HepG2 (cell line): ENCODE results near the gene CNTF. TPM values are rescaled to one million over a fixed set of nuclear protein-coding genes. Genes with fewer than 3 reads are reported as not detected.

Source experiments
- ATAC-seq: fragments of 200-7000 bp; cut with Tn5 transposase; 3 replicates; pipeline ENCODE4 v1.9.1; 2020; ENCODE audit warnings: mild to moderate bottlenecking, moderate library complexity
- BruUV-seq: library from RNA; stranded (reverse); fragments of 400-500 nt; replicated peaks from 2 replicates; lab custom pipeline; 2021; lab: Mats Ljungman, UMichigan
- CTCF ChIA-PET: fragments of 300-600 bp; formaldehyde crosslinking; extraction: SDS; loops from one replicate; lab custom pipeline; 2021; ENCODE audit warnings: low total read pairs, inconsistent platforms, low intra/inter-chr PET ratio; lab: Yijun Ruan, JAX
- POLR2A ChIA-PET: fragments of 350-600 bp; sonication (Branson Sonifier 250); formaldehyde crosslinking; loops from one replicate; lab custom pipeline; 2020; ENCODE audit warnings: antibody characterized with exemption, inconsistent platforms; lab: Yijun Ruan, JAX
- DNase-seq: peaks from one replicate; pipeline ENCODE4 v3.0.0-alpha.2; 2015; ENCODE audit warnings: low spot score
- FAIRE-seq: peaks from 3 replicates; lab custom pipeline; 2011; peaks lifted over from hg19 to GRCh38; lab: Jason Lieb, UNC
- H2AFZ ChIP-seq: one replicate; pipeline ENCODE4 v1.6.1; 2011; ENCODE audit warnings: low read length, inconsistent platforms
- H3K27ac ChIP-seq: fragments of 300-600 bp; 3 replicates; pipeline ENCODE4 v1.8.0; 2011; ENCODE audit warnings: mixed run types, mild to moderate bottlenecking, mixed read lengths, low read length, inconsistent platforms; ENCODE audit not compliant: insufficient read depth; ENCODE audit errors: extremely low read length
- H3K27me3 ChIP-seq, 2 experiments: fragments of 200-600 bp in 1 of 2; 2 replicates in 1 of 2; 3 replicates in 1 of 2; pipeline versions ENCODE4 v1.6.0 to v1.8.0; 2011; ENCODE audit warnings: low read length in 2 of 2, mild to moderate bottlenecking in 2 of 2, moderate library complexity in 2 of 2, inconsistent platforms in 1 of 2; ENCODE audit not compliant: insufficient read depth in 2 of 2, control insufficient read depth in 1 of 2
- H3K36me3 ChIP-seq, 2 experiments: fragments of 200-600 bp in 1 of 2; replicated peaks in 1 of 2; 2 replicates in 1 of 2; 3 replicates in 1 of 2; pipeline versions ENCODE4 v1.5.1 to v1.8.0; 2011; ENCODE audit warnings: low read length in 2 of 2, inconsistent platforms in 1 of 2; ENCODE audit not compliant: insufficient read depth in 2 of 2, control insufficient read depth in 1 of 2
- H3K4me1 ChIP-seq: 2 replicates; pipeline ENCODE4 v1.5.1; 2012; ENCODE audit warnings: low read length, inconsistent platforms; ENCODE audit not compliant: insufficient read depth
- H3K4me2 ChIP-seq: 2 replicates; pipeline ENCODE4 v1.6.0; 2011; ENCODE audit warnings: low read depth, low read length, inconsistent platforms
- H3K4me3 ChIP-seq, 3 experiments: fragments of 200-600 bp in 1 of 3; sonication (generic), shearing (Covaris generic) in 1 of 3; replicated peaks in 1 of 3; 2 replicates each; pipeline ENCODE4 v1.5.1; 2011 to 2016; ENCODE audit warnings: low read length in 3 of 3, inconsistent platforms in 2 of 3, low read depth in 2 of 3, mild to moderate bottlenecking in 2 of 3, control low read depth in 1 of 3, mixed read lengths in 1 of 3; ENCODE audit not compliant: insufficient read depth in 1 of 3
- H3K79me2 ChIP-seq: one replicate; pipeline ENCODE4 v1.6.1; 2011; ENCODE audit warnings: low read length, inconsistent platforms; ENCODE audit not compliant: insufficient read depth
- H3K9ac ChIP-seq: 2 replicates; pipeline ENCODE4 v1.6.0; 2011; ENCODE audit warnings: mild to moderate bottlenecking, low read depth, low read length, inconsistent platforms; ENCODE audit not compliant: insufficient read depth
- H3K9me3 ChIP-seq: 2 replicates; pipeline ENCODE4 v1.5.1; 2012; ENCODE audit warnings: mild to moderate bottlenecking, low read length
- H4K20me1 ChIP-seq: 2 replicates; pipeline ENCODE4 v1.6.0; 2011; ENCODE audit warnings: inconsistent platforms, mild to moderate bottlenecking, low read length, moderate library complexity; ENCODE audit not compliant: insufficient read depth
- ARID3A ChIP-seq: IDR thresholded peaks from 2 replicates; pipeline ENCODE4 v1.6.1; 2012; ENCODE audit warnings: low read depth, low read length, improper control_type of control experiment
- ATF6 ChIP-seq: sonication (generic); formaldehyde crosslinking; conservative IDR thresholded peaks from 2 replicates; pipeline ENCODE4 v1.4.0; 2020; ENCODE audit warnings: missing genetic modification reagents
- CREBL2 ChIP-seq: sonication (generic); formaldehyde crosslinking; IDR thresholded peaks from 2 replicates; pipeline ENCODE4 v1.8.1; 2023; ENCODE audit warnings: missing genetic modification reagents, mild to moderate bottlenecking, borderline replicate concordance
- EED ChIP-seq: sonication (generic); formaldehyde crosslinking; IDR thresholded peaks from 2 replicates; pipeline ENCODE4 v1.5.0; 2020; ENCODE audit warnings: mild to moderate bottlenecking, missing genetic modification reagents
- FOXM1 ChIP-seq: sonication (generic); formaldehyde crosslinking; IDR thresholded peaks from 2 replicates; pipeline ENCODE4 v1.5.0; 2020; ENCODE audit warnings: missing genetic modification reagents
- KLF16 ChIP-seq, 2 experiments: sonication (generic) in 1 of 2; formaldehyde crosslinking in 1 of 2; IDR thresholded peaks; 2 replicates each; pipeline versions ENCODE4 v1.6.1 to v1.8.0; 2016 to 2023; ENCODE audit warnings: missing genetic modification reagents in 2 of 2, missing compliant biosample characterization in 1 of 2
- PAWR ChIP-seq: sonication (generic); formaldehyde crosslinking; IDR thresholded peaks from 2 replicates; pipeline ENCODE4 v1.4.0; 2020; ENCODE audit warnings: missing genetic modification reagents, mild to moderate bottlenecking, borderline replicate concordance
- SP1 ChIP-seq, 2 experiments: fragments of 450-650 bp in 1 of 2; sonication (generic) in 1 of 2; formaldehyde crosslinking in 1 of 2; IDR thresholded peaks; 2 replicates each; pipeline versions ENCODE4 v1.4.0 to v1.6.1; 2016 to 2020; ENCODE audit warnings: missing genetic modification reagents in 1 of 2
- SP4 ChIP-seq: sonication (generic); formaldehyde crosslinking; IDR thresholded peaks from 2 replicates; pipeline ENCODE4 v1.8.1; 2023; ENCODE audit warnings: mild to moderate bottlenecking, missing genetic modification reagents
- TRIM22 ChIP-seq: fragments of 450-650 bp; IDR thresholded peaks from 2 replicates; pipeline ENCODE4 v1.6.1; 2017
- TSC22D2 ChIP-seq: sonication (generic); formaldehyde crosslinking; IDR thresholded peaks from 2 replicates; pipeline ENCODE4 v1.5.1; 2020; ENCODE audit warnings: missing genetic modification reagents, mild to moderate bottlenecking, borderline replicate concordance
- ZBTB1 ChIP-seq: sonication (generic); formaldehyde crosslinking; IDR thresholded peaks from 2 replicates; pipeline ENCODE4 v1.4.0; 2020; ENCODE audit warnings: missing genetic modification reagents, borderline replicate concordance
- ZBTB4 ChIP-seq: sonication (generic); formaldehyde crosslinking; IDR thresholded peaks from 2 replicates; pipeline ENCODE4 v1.4.0; 2020; ENCODE audit warnings: missing genetic modification reagents, mild to moderate bottlenecking, borderline replicate concordance
- ZNF274 ChIP-seq: sonication (generic); formaldehyde crosslinking; IDR thresholded peaks from 2 replicates; pipeline ENCODE4 v1.5.1; 2020; ENCODE audit warnings: mild to moderate bottlenecking, missing genetic modification reagents
- WGBS: methylation state at CpG from one replicate; pipeline ENCODE4 v1.1.6; 2017; ENCODE audit warnings: low lambda C conversion rate; 5-methylcytosine and 5-hydroxymethylcytosine counted together
- in situ Hi-C: cut with HindIII; loops from 2 replicates; pipeline ENCODE4 v1.10.0; 2017; ENCODE audit warnings: low pct_unique_long_range_greater_than_20kb; ENCODE audit not compliant: extremely low pct_ligation_motif_present
- intact Hi-C: fragments of 100-400 bp; cut with micrococcal nuclease; formaldehyde crosslinking; loops from one replicate; pipeline ENCODE4 v1.10.0; 2022; ENCODE audit not compliant: unreplicated experiment
- polyA plus RNA-seq, 8 experiments: library from polyadenylated mRNA; depleted of rRNA in 3 of 8; stranded (reverse) in 7 of 8; unstranded in 1 of 8; fragments of >200 nt; fragmentation: Illumina TruSeq in 4 of 8; extraction: Trizol in 4 of 8; gene quantifications; 2 replicates each; pipeline versions ENCODE4 v1.2.1 to v1.2.3, GENCODE V29; 2011 to 2016; ENCODE audit warnings: low read depth in 4 of 8, missing spikeins in 1 of 8, mixed read lengths in 1 of 8; ENCODE audit not compliant: insufficient read depth in 1 of 8
- total RNA-seq, 5 experiments: library from RNA; depleted of rRNA; stranded (reverse); fragments of >200 nt; fragmentation: Illumina TruSeq; extraction: Trizol; gene quantifications; 2 replicates each; pipeline ENCODE4 v1.2.3, GENCODE V29; 2016; ENCODE audit warnings: low read depth in 1 of 5

CNTF gene
- total and polyA plus RNA-seq, 2 of the 13 experiments (the other 11 are each of a cell fraction or from before 2014, with no cell fraction given), result 0.51 to 2.3 TPM

- Histone ChIP-seq H2AFZ (no peak overlapping the region), H4K20me1 (no peaks in the 10 kb centered on the region), H3K27ac (no peak overlapping the region), H3K27me3 (no peaks in the 10 kb centered on the region), H3K9me3 (peaks cover 13% of the 10 kb centered on the region; the same call in 1 of the 2 replicates), H3K36me3 (no peaks in the 10 kb centered on the region), H3K4me2 (no peak overlapping the region), H3K9ac (no peak overlapping the region), H3K79me2 (no peaks in the 10 kb centered on the region), H3K4me3 (no peak overlapping the region), H3K4me1 (no peaks in the 10 kb centered on the region)
- FAIRE-seq (no peak), ATAC-seq (no peak), DNase-seq (no peak)
- 66% methylated on average over 3 of the region's 3 CpGs for WGBS
- no TSS peak for BruUV-seq
- no peak for TF ChIP-seq SP4 (CRISPR knock-in tag)
- no peak for TF ChIP-seq CREBL2 (CRISPR knock-in tag)
- no peak for TF ChIP-seq EED (CRISPR knock-in tag)
- TF ChIP-seq ZNF274 (CRISPR knock-in tag), result no peak
- no peak for TF ChIP-seq TSC22D2 (CRISPR knock-in tag)
- no peak for TF ChIP-seq KLF16 (CRISPR knock-in tag; IDR thresholded peaks at IDR 0.05)
- TF ChIP-seq ATF6 (CRISPR knock-in tag), result no peak
- no peak for TF ChIP-seq SP1 (IDR thresholded peaks at IDR 0.05)
- no peak for TF ChIP-seq SP1 (CRISPR knock-in tag; IDR thresholded peaks at IDR 0.05)
- no peak for TF ChIP-seq PAWR (CRISPR knock-in tag)
- no peak for TF ChIP-seq TRIM22
- no peak for TF ChIP-seq ZBTB1
- no peak for TF ChIP-seq ZBTB4 (CRISPR knock-in tag)
- TF ChIP-seq ARID3A, result no peak
- TF ChIP-seq FOXM1 (CRISPR knock-in tag), result no peak
- intact Hi-C loops, result no loop called here
- ChIA-PET CTCF (no interaction called here), POLR2A (no interaction called here)
- in situ Hi-C loops, result no loop called here
Measured at GRCh38 chr11:58641341-58641740, 18.9 kb downstream of the CNTF start.
